ENCODE results near the gene RASEF. TPM values are rescaled to one million over a fixed set of nuclear protein-coding genes. Genes with fewer than 3 reads are reported as not detected.

RASEF gene
- total RNA-seq, 1 experiment from 2014 or later, result 0.12 TPM

- TF ChIP-seq ZNF274 (IDR thresholded peaks at IDR 0.05; ENCODE audit: low read depth, low read length) (no peak), EZH2 (IDR thresholded peaks at IDR 0.05) (no peak), ELF1 (IDR thresholded peaks at IDR 0.05; ENCODE audit: borderline replicate concordance, low read depth) (no peak), ZBTB33 (IDR thresholded peaks at IDR 0.05; ENCODE audit: extremely low read depth, insufficient replicate concordance, low read length) (no peak), POLR2AphosphoS5 (IDR thresholded peaks at IDR 0.05; ENCODE audit: low read depth, low read length) (no peak), REST (IDR thresholded peaks at IDR 0.05; ENCODE audit: low read depth) (no peak), ATF3 (IDR thresholded peaks at IDR 0.05) (no peak), CTCF (IDR thresholded peaks at IDR 0.05 in 2 of 3, conservative IDR thresholded peaks at IDR 0.05 in 1 of 3; ENCODE audit: borderline replicate concordance in 1 of 3, insufficient read depth in 1 of 3, low read depth in 2 of 3, low read length in 2 of 3) (no peak), SRF (IDR thresholded peaks at IDR 0.05; ENCODE audit: low read depth) (no peak), CEBPB (IDR thresholded peaks at IDR 0.05; ENCODE audit: low read depth) (no peak), EZH2phosphoT487 (IDR thresholded peaks at IDR 0.05; ENCODE audit: borderline replicate concordance) (no peak), YY1 (IDR thresholded peaks at IDR 0.05; ENCODE audit: extremely low read depth, insufficient replicate concordance, low read depth, low read length) (no peak), MAX (IDR thresholded peaks at IDR 0.05) (no peak), EGR1 (IDR thresholded peaks at IDR 0.05; ENCODE audit: low read depth) (no peak), RAD21 (IDR thresholded peaks at IDR 0.05; ENCODE audit: low read depth) (no peak)
- no TSS peak for BruUV-seq (replicated peaks)
- ChIA-PET RAD21 (ENCODE audit: low non-redundant PET in 1 of 2, low total read pairs in 2 of 2, uncharacterized antibody in 2 of 2, unreplicated experiment in 2 of 2) (no interaction called here), CTCF (no interaction called here), POLR2A (no interaction called here)
- no peak overlapping the region for H2AFZ ChIP-seq (ENCODE audit: low read depth, low read length, poor library complexity, severe bottlenecking)
- no peaks in the 10 kb centered on the region for H3K9me2 ChIP-seq (ENCODE audit: insufficient read depth)
- H3K36me3 ChIP-seq (ENCODE audit: control insufficient read depth in 1 of 2, insufficient read depth in 2 of 2, low read length in 2 of 2), result no peaks in the 10 kb centered on the region
- H3K4me2 ChIP-seq (ENCODE audit: low read length), result no peak overlapping the region
- no peaks in the 10 kb centered on the region for H3K27me3 ChIP-seq (ENCODE audit: insufficient read depth, low read length)
- no peak overlapping the region for H3K4me3 ChIP-seq (replicated peaks in 1 of 2; ENCODE audit: low read depth in 1 of 2, low read length in 2 of 2)
- no peak overlapping the region for H3K9ac ChIP-seq (ENCODE audit: low read length)
- no peak for ATAC-seq
- intact Hi-C loops (cut with micrococcal nuclease), result no loop called here
- DNase-seq (ENCODE audit: low read depth, low spot score), result no peak
- H3K9me3 ChIP-seq (ENCODE audit: control insufficient read depth in 1 of 2, insufficient read depth in 1 of 2, low read depth in 1 of 2, low read length in 2 of 2), result no peaks in the 10 kb centered on the region
- H4K20me1 ChIP-seq (ENCODE audit: insufficient read depth), result no peaks in the 10 kb centered on the region
- H3K4me1 ChIP-seq (ENCODE audit: control insufficient read depth in 1 of 2, insufficient read depth in 2 of 2, low read length in 2 of 2), result peaks cover 0 to 11% of the 10 kb centered on the region in 2 experiments; a peak in 2 of 4 replicates
- no peaks in the 10 kb centered on the region for H3K79me2 ChIP-seq (ENCODE audit: insufficient read depth, low read length)
- no peak overlapping the region for H3K27ac ChIP-seq (ENCODE audit: low read depth, low read length)
These were observed 30.8 kb downstream of the RASEF start for GRCh38 chr9:83032065-83032625.
